Keratinocyte (primary cell): ENCODE results near the gene HOXC12. TPM values are rescaled to one million over a fixed set of nuclear protein-coding genes. Genes with fewer than 3 reads are reported as not detected.

ENCODE experiments used
- DNase-seq: peaks from one replicate; pipeline ENCODE4 v3.0.0-alpha.2; 2011; ENCODE audit warnings: low read depth, missing footprints, low spot score
- FAIRE-seq: peaks from 2 replicates; lab custom pipeline; 2011; peaks lifted over from hg19 to GRCh38; lab: Jason Lieb, UNC
- H2AFZ ChIP-seq: 2 replicates; pipeline ENCODE4 v1.6.0; 2012; ENCODE audit warnings: low read length, control low read depth, inconsistent platforms; ENCODE audit not compliant: control insufficient read depth
- H3K27ac ChIP-seq: 2 replicates; pipeline ENCODE4 v1.5.1; 2011; ENCODE audit warnings: low read length; ENCODE audit not compliant: control insufficient read depth, insufficient read depth
- H3K27me3 ChIP-seq: 3 replicates; pipeline ENCODE4 v1.6.0; 2011; ENCODE audit warnings: low read length; ENCODE audit not compliant: control insufficient read depth, insufficient read depth; ENCODE audit errors: extremely low read depth
- H3K36me3 ChIP-seq, 2 experiments: 2 replicates in 1 of 2; 3 replicates in 1 of 2; pipeline ENCODE4 v1.5.1; 2011; ENCODE audit warnings: low read length in 2 of 2, mild to moderate bottlenecking in 1 of 2; ENCODE audit not compliant: control insufficient read depth in 2 of 2, insufficient read depth in 2 of 2; ENCODE audit errors: extremely low read depth in 1 of 2
- H3K4me1 ChIP-seq: 3 replicates; pipeline ENCODE4 v1.5.1; 2011; ENCODE audit warnings: low read length; ENCODE audit not compliant: control insufficient read depth, insufficient read depth; ENCODE audit errors: extremely low read depth
- H3K4me2 ChIP-seq: 3 replicates; pipeline ENCODE4 v1.6.0; 2011; ENCODE audit warnings: low read depth, low read length; ENCODE audit not compliant: control insufficient read depth, insufficient read depth; ENCODE audit errors: extremely low read depth
- H3K4me3 ChIP-seq, 3 experiments: fragments of 200-600 bp in 1 of 3; sonication (generic) in 1 of 3; 2 replicates in 2 of 3; 3 replicates in 1 of 3; pipeline ENCODE4 v1.5.1; 2011 to 2016; ENCODE audit warnings: low read length in 3 of 3, mild to moderate bottlenecking in 3 of 3, control low read depth in 2 of 3, inconsistent platforms in 1 of 3, low read depth in 1 of 3, mixed read lengths in 1 of 3, mixed run types in 1 of 3, moderate library complexity in 1 of 3; ENCODE audit not compliant: control insufficient read depth in 2 of 3, insufficient read depth in 2 of 3; ENCODE audit errors: extremely low read depth in 1 of 3
- H3K79me2 ChIP-seq: 2 replicates; pipeline ENCODE4 v1.6.0; 2012; ENCODE audit warnings: low read length; ENCODE audit not compliant: control insufficient read depth, insufficient read depth
- H3K9ac ChIP-seq: 3 replicates; pipeline ENCODE4 v1.6.0; 2011; ENCODE audit warnings: low read length; ENCODE audit not compliant: control insufficient read depth, insufficient read depth; ENCODE audit errors: extremely low read depth
- H3K9me1 ChIP-seq: 3 replicates; pipeline ENCODE4 v1.6.0; 2011; ENCODE audit warnings: low read length; ENCODE audit not compliant: control insufficient read depth, insufficient read depth; ENCODE audit errors: extremely low read depth
- H3K9me3 ChIP-seq: 2 replicates; pipeline ENCODE4 v1.5.1; 2012; ENCODE audit warnings: low read depth, low read length; ENCODE audit not compliant: control insufficient read depth
- H4K20me1 ChIP-seq: 3 replicates; pipeline ENCODE4 v1.6.0; 2011; ENCODE audit warnings: low read length; ENCODE audit not compliant: control insufficient read depth, insufficient read depth; ENCODE audit errors: extremely low read depth
- EZH2 ChIP-seq: IDR thresholded peaks from one replicate; pipeline ENCODE4 v1.6.1; 2012; ENCODE audit warnings: inconsistent platforms, mild to moderate bottlenecking, low read length, moderate library complexity
- dilution Hi-C: fragments of 300-500 bp; cut with MboI; formaldehyde crosslinking; loops from one replicate; pipeline ENCODE4 v1.7.0; 2020; ENCODE audit warnings: low sequenced_read_pairs; ENCODE audit not compliant: extremely low pct_ligation_motif_present
- polyA plus RNA-seq, 5 experiments: library from polyadenylated mRNA; depleted of rRNA in 3 of 5; stranded (reverse) in 3 of 5; stranded (forward) in 1 of 5; unstranded in 1 of 5; fragments of >200 nt; gene quantifications; 1 replicate in 1 of 5; 2 replicates in 3 of 5; 3 replicates in 1 of 5; pipeline versions ENCODE4 v1.2.1 to v1.2.3, GENCODE V29; 2011 to 2012; ENCODE audit warnings: missing spikeins in 2 of 5, low read depth in 1 of 5, low replicate concordance in 1 of 5
- TF ChIP-seq, protein P1 (sequence below), 3 experiments: IDR thresholded peaks in 1 of 3; conservative IDR thresholded peaks in 1 of 3; optimal IDR thresholded peaks in 1 of 3; 2 replicates in 2 of 3; 3 replicates in 1 of 3; pipeline versions ENCODE3 to v1.5.1; 2011; ENCODE audit warnings: low read length in 3 of 3, mild to moderate bottlenecking in 3 of 3, moderate library complexity in 2 of 3, control low read depth in 1 of 3, inconsistent platforms in 1 of 3; ENCODE audit not compliant: insufficient read depth in 2 of 3; ENCODE audit errors: extremely low read depth in 1 of 3

HOXC12 gene
- polyA plus RNA-seq, 1 donor (not counting 4 experiments of a cell fraction or from before 2014, with no cell fraction given), result 0.47 TPM

DNA sequence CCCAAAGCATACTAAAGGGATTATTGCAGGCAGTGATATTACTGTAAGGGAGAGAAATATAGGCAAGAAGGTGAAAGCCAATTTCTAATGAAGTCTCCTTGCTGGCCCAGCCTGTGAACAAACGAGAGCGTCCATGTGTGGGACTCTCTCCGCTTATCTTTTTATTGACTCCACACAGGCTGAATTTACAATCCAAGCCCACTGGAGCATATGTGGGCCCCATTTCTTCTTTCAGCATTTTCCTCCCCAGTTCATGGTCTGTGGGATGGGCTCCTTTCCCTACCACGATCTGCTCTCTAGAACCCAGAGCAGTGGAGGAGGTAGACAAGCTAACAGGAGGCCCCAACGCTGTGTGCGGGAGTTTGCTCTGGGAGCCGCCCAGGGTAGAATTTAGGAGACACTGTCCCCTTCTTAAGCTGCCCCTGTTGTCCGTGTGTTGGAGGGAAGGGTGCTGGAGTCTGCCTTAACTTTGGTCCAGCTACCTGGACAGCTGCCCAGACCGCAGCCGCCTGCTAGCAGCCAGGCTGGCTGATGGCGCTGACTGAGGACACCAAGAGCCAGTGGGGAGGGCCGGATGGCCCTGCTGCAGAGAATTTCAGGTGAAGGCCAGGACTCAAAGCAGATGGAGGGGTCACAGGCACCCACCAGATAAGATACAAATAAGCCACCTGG, 15.0 kb downstream of the HOXC12 start:
- DNase-seq (no peak), FAIRE-seq (no peak)
- no peak overlapping the region for H3K9ac ChIP-seq
- peaks cover 5% of the 10 kb centered on the region for H3K27me3 ChIP-seq
- TF ChIP-seq, protein P1, sequence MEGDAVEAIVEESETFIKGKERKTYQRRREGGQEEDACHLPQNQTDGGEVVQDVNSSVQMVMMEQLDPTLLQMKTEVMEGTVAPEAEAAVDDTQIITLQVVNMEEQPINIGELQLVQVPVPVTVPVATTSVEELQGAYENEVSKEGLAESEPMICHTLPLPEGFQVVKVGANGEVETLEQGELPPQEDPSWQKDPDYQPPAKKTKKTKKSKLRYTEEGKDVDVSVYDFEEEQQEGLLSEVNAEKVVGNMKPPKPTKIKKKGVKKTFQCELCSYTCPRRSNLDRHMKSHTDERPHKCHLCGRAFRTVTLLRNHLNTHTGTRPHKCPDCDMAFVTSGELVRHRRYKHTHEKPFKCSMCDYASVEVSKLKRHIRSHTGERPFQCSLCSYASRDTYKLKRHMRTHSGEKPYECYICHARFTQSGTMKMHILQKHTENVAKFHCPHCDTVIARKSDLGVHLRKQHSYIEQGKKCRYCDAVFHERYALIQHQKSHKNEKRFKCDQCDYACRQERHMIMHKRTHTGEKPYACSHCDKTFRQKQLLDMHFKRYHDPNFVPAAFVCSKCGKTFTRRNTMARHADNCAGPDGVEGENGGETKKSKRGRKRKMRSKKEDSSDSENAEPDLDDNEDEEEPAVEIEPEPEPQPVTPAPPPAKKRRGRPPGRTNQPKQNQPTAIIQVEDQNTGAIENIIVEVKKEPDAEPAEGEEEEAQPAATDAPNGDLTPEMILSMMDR (optimal IDR thresholded peaks at IDR 0.05 in 1 of 3, IDR thresholded peaks at IDR 0.05 in 1 of 3, conservative IDR thresholded peaks at IDR 0.05 in 1 of 3; ENCODE audit: extremely low read depth in 1 of 3, insufficient read depth in 2 of 3, low read length in 3 of 3), result no peak
- TF ChIP-seq EZH2, result no peak
- H4K20me1 ChIP-seq, result no peaks in the 10 kb centered on the region
- H3K9me1 ChIP-seq, result no peaks in the 10 kb centered on the region
- peaks cover 14% of the 10 kb centered on the region for H3K4me1 ChIP-seq
- H3K79me2 ChIP-seq, result peaks cover 15% of the 10 kb centered on the region
- H3K9me3 ChIP-seq, result no peaks in the 10 kb centered on the region
- no peak overlapping the region for H3K4me3 ChIP-seq
- dilution Hi-C loops, result no loop called here
- H2AFZ ChIP-seq, result no peak overlapping the region
- H3K36me3 ChIP-seq, result peaks cover 0 to 2% of the 10 kb centered on the region in 2 experiments
- no peak overlapping the region for H3K27ac ChIP-seq
- no peak overlapping the region for H3K4me2 ChIP-seq

DNA sequence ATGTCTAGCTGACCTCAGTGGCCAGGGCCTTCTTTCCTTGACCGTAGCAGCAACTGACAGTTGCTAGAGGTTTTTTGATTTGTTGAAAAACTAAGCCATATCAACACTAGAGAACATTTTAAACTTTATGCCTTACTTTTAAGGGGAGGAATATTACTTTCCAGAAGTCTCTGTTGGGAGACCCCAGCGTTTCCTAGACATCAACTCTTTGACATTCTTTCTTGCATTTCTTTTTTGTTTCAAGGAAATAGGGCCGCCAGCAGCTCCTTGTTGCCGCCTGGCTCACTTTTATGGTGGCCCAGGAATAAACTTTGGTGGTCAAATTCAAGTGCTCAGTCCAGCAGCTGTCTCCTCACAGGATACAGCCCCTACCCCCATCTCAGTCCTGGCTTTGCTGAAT, 15.7 kb downstream of the HOXC12 start:
- dilution Hi-C loops, result no loop called here
- Histone ChIP-seq H4K20me1 (no peaks in the 10 kb centered on the region), H3K27me3 (peaks cover 5% of the 10 kb centered on the region), H2AFZ (no peak overlapping the region), H3K36me3 (no peaks in the 10 kb centered on the region), H3K27ac (no peak overlapping the region), H3K79me2 (peaks cover 16% of the 10 kb centered on the region), H3K4me3 (no peak overlapping the region), H3K9me1 (no peaks in the 10 kb centered on the region), H3K4me2 (no peak overlapping the region), H3K9me3 (no peaks in the 10 kb centered on the region), H3K9ac (no peak overlapping the region), H3K4me1 (peaks cover 14% of the 10 kb centered on the region)
- FAIRE-seq, result no peak
- no peak for DNase-seq
- no peak for TF ChIP-seq EZH2
- TF ChIP-seq, protein P1 (optimal IDR thresholded peaks at IDR 0.05 in 1 of 3, IDR thresholded peaks at IDR 0.05 in 1 of 3, conservative IDR thresholded peaks at IDR 0.05 in 1 of 3; ENCODE audit: extremely low read depth in 1 of 3, insufficient read depth in 2 of 3, low read length in 3 of 3), result no peak
